Liver (tissue), 9 donors: ENCODE data around the gene ARHGAP27. TPM values are rescaled to one million over a fixed set of nuclear protein-coding genes. Genes with fewer than 3 reads are reported as not detected.

Source experiments
- DNase-seq: peaks from one replicate; pipeline ENCODE4 v3.0.0-alpha.2; 2017; ENCODE audit warnings: low spot score
- H3K27ac ChIP-seq, 2 donors: one replicate each; pipeline ENCODE4 v1.7.0; 2013; ENCODE audit warnings: inconsistent platforms in 2 of 2, low read length in 2 of 2, control low read depth in 1 of 2, low read depth in 1 of 2, mild to moderate bottlenecking in 1 of 2
- H3K27me3 ChIP-seq, 4 donors: one replicate each; pipeline versions ENCODE4 v1.6.1 to v1.7.0; 2013; ENCODE audit warnings: low read length in 3 of 4, inconsistent platforms in 1 of 4, mild to moderate bottlenecking in 1 of 4, moderate library complexity in 1 of 4; ENCODE audit not compliant: control insufficient read depth in 4 of 4, insufficient read depth in 4 of 4
- H3K36me3 ChIP-seq, 4 donors: one replicate each; pipeline versions ENCODE4 v1.6.1 to v1.7.0; 2013; ENCODE audit warnings: low read length in 3 of 4, mild to moderate bottlenecking in 3 of 4, low read depth in 1 of 4, moderate library complexity in 1 of 4; ENCODE audit not compliant: control insufficient read depth in 4 of 4, insufficient read depth in 3 of 4
- H3K4me1 ChIP-seq, 4 donors: one replicate each; pipeline versions ENCODE4 v1.6.1 to v1.7.0; 2013; ENCODE audit warnings: low read length in 3 of 4, mild to moderate bottlenecking in 3 of 4, moderate library complexity in 1 of 4; ENCODE audit not compliant: control insufficient read depth in 4 of 4, insufficient read depth in 4 of 4
- H3K4me3 ChIP-seq, 3 donors: one replicate each; pipeline versions ENCODE4 v1.6.1 to v1.7.0; 2013; ENCODE audit warnings: low read length in 3 of 3, control low read depth in 1 of 3, low read depth in 1 of 3, mild to moderate bottlenecking in 1 of 3
- H3K9ac ChIP-seq, 2 donors: one replicate each; pipeline ENCODE4 v1.7.0; 2013; ENCODE audit warnings: low read length in 2 of 2, mild to moderate bottlenecking in 2 of 2, moderate library complexity in 2 of 2, control low read depth in 1 of 2, low read depth in 1 of 2
- H3K9me3 ChIP-seq, 4 donors: one replicate each; pipeline versions ENCODE4 v1.6.1 to v1.7.0; 2013; ENCODE audit warnings: low read length in 3 of 4; ENCODE audit not compliant: control insufficient read depth in 4 of 4
- EGR1 ChIP-seq, 2 donors: IDR thresholded peaks; 2 replicates each; pipeline ENCODE4 v1.6.1; 2016 to 2018; ENCODE audit warnings: antibody characterized with exemption in 2 of 2, low read depth in 2 of 2
- FOXA2 ChIP-seq: IDR thresholded peaks from 2 replicates; pipeline ENCODE4 v1.6.1; 2016; ENCODE audit warnings: antibody characterized with exemption
- GABPA ChIP-seq, 2 donors: IDR thresholded peaks in 1 of 2; conservative IDR thresholded peaks in 1 of 2; 2 replicates each; pipeline ENCODE4 v1.6.1; 2016; ENCODE audit warnings: antibody characterized with exemption in 2 of 2, mild to moderate bottlenecking in 1 of 2, moderate library complexity in 1 of 2
- JUND ChIP-seq, 2 donors: IDR thresholded peaks; 2 replicates each; pipeline ENCODE4 v1.6.1; 2016; ENCODE audit warnings: antibody characterized with exemption in 2 of 2
- MAX ChIP-seq: IDR thresholded peaks from 2 replicates; pipeline ENCODE4 v1.6.1; 2016; ENCODE audit warnings: antibody characterized with exemption
- NR2F2 ChIP-seq: IDR thresholded peaks from 2 replicates; pipeline ENCODE4 v1.6.1; 2016; ENCODE audit warnings: antibody characterized with exemption
- RAD21 ChIP-seq, 2 donors: IDR thresholded peaks; 2 replicates each; pipeline ENCODE4 v1.6.1; 2016; ENCODE audit warnings: antibody characterized with exemption in 2 of 2, mild to moderate bottlenecking in 2 of 2
- RXRA ChIP-seq, 2 donors: IDR thresholded peaks; 2 replicates each; pipeline ENCODE4 v1.6.1; 2017 to 2018; ENCODE audit warnings: antibody characterized with exemption in 2 of 2, mild to moderate bottlenecking in 1 of 2
- SP1 ChIP-seq: IDR thresholded peaks from 2 replicates; pipeline ENCODE4 v1.6.1; 2018; ENCODE audit warnings: antibody characterized with exemption, mild to moderate bottlenecking
- TAF1 ChIP-seq: conservative IDR thresholded peaks from 2 replicates; pipeline ENCODE4 v1.6.1; 2016; ENCODE audit warnings: antibody characterized with exemption, mild to moderate bottlenecking
- YY1 ChIP-seq: IDR thresholded peaks from 2 replicates; pipeline ENCODE4 v1.6.1; 2016; ENCODE audit warnings: antibody characterized with exemption, mild to moderate bottlenecking
- WGBS: extraction: QIAGEN DNeasy Blood & Tissue Kit; methylation state at CpG from one replicate; pipeline ENCODE4 v1.1.7; 2013; 5-methylcytosine and 5-hydroxymethylcytosine counted together
- polyA plus RNA-seq, 2 donors: library from polyadenylated mRNA; stranded (reverse) in 1 of 2; unstranded in 1 of 2; fragments of 200-250 nt in 1 of 2; fragments of >200 nt in 1 of 2; fragmentation: Nextera tagmentation in 1 of 2; extraction: Ambion mirVana in 1 of 2; gene quantifications; one replicate each; pipeline versions ENCODE4 v1.2.1 to v1.2.3, GENCODE V29; 2013 to 2015
- total RNA-seq, 2 donors: library from RNA; depleted of rRNA; stranded (reverse); fragments of >200 nt; gene quantifications; one replicate each; pipeline ENCODE4 v1.2.3, GENCODE V29; 2014
- TF ChIP-seq, protein P1 (sequence below): IDR thresholded peaks from 2 replicates; pipeline ENCODE4 v1.6.1; 2016; ENCODE audit warnings: antibody characterized with exemption
- TF ChIP-seq, protein P2 (sequence below): IDR thresholded peaks from 2 replicates; pipeline ENCODE4 v1.6.1; 2016; ENCODE audit warnings: antibody characterized with exemption
- TF ChIP-seq, protein P3 (sequence below): fragments of 150-350 bp; IDR thresholded peaks from 2 replicates; pipeline ENCODE4 v1.5.1; 2017; ENCODE audit warnings: improper control_type of control experiment, low read depth, low read length; ENCODE audit not compliant: missing input control
- TF ChIP-seq, protein P4 (sequence below): IDR thresholded peaks from 2 replicates; pipeline ENCODE4 v1.6.1; 2016; ENCODE audit warnings: antibody characterized with exemption, mild to moderate bottlenecking
- donor health status: healthy.
- donor health status: healthy.
- donor health status: healthy.
- donor health status: healthy.
- donor health status: healthy.

ARHGAP27 gene
- total and polyA plus RNA-seq, 4 donors = 1.8 to 10.9 (median 7.8) TPM

- no peaks in the 10 kb centered on the region for H3K9me3 ChIP-seq
- peaks cover 0 to 8% (median 5%) of the 10 kb centered on the region in 4 donors for H3K4me1 ChIP-seq
- no peak overlapping the region for H3K27ac ChIP-seq
- DNase-seq = no peak
- H3K36me3 ChIP-seq = no peaks in the 10 kb centered on the region
- WGBS = 58% methylated on average over 5 of the region's 5 CpGs
- H3K4me3 ChIP-seq = no peak overlapping the region
- no peaks in the 10 kb centered on the region for H3K27me3 ChIP-seq
- no peak overlapping the region for H3K9ac ChIP-seq
- TF ChIP-seq, protein P1, sequence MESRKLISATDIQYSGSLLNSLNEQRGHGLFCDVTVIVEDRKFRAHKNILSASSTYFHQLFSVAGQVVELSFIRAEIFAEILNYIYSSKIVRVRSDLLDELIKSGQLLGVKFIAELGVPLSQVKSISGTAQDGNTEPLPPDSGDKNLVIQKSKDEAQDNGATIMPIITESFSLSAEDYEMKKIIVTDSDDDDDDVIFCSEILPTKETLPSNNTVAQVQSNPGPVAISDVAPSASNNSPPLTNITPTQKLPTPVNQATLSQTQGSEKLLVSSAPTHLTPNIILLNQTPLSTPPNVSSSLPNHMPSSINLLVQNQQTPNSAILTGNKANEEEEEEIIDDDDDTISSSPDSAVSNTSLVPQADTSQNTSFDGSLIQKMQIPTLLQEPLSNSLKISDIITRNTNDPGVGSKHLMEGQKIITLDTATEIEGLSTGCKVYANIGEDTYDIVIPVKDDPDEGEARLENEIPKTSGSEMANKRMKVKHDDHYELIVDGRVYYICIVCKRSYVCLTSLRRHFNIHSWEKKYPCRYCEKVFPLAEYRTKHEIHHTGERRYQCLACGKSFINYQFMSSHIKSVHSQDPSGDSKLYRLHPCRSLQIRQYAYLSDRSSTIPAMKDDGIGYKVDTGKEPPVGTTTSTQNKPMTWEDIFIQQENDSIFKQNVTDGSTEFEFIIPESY = no peak
- TF ChIP-seq, protein P2, sequence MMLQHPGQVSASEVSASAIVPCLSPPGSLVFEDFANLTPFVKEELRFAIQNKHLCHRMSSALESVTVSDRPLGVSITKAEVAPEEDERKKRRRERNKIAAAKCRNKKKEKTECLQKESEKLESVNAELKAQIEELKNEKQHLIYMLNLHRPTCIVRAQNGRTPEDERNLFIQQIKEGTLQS = no peak
- TF ChIP-seq MAX (no peak), YY1 (no peak), GABPA (IDR thresholded peaks at IDR 0.05 in 1 of 2, conservative IDR thresholded peaks at IDR 0.05 in 1 of 2) (no peak), RXRA (IDR thresholded peaks at IDR 0.05) (no peak), FOXA2 (no peak), RAD21 (IDR thresholded peaks at IDR 0.05) (no peak), EGR1 (IDR thresholded peaks at IDR 0.05; ENCODE audit: low read depth in 2 of 2) (no peak), NR2F2 (no peak)
- TF ChIP-seq, protein P3, sequence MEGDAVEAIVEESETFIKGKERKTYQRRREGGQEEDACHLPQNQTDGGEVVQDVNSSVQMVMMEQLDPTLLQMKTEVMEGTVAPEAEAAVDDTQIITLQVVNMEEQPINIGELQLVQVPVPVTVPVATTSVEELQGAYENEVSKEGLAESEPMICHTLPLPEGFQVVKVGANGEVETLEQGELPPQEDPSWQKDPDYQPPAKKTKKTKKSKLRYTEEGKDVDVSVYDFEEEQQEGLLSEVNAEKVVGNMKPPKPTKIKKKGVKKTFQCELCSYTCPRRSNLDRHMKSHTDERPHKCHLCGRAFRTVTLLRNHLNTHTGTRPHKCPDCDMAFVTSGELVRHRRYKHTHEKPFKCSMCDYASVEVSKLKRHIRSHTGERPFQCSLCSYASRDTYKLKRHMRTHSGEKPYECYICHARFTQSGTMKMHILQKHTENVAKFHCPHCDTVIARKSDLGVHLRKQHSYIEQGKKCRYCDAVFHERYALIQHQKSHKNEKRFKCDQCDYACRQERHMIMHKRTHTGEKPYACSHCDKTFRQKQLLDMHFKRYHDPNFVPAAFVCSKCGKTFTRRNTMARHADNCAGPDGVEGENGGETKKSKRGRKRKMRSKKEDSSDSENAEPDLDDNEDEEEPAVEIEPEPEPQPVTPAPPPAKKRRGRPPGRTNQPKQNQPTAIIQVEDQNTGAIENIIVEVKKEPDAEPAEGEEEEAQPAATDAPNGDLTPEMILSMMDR = no peak
Observed at GRCh38 chr17:45391291-45391690, 41.4 kb downstream of the ARHGAP27 start.

DNA sequence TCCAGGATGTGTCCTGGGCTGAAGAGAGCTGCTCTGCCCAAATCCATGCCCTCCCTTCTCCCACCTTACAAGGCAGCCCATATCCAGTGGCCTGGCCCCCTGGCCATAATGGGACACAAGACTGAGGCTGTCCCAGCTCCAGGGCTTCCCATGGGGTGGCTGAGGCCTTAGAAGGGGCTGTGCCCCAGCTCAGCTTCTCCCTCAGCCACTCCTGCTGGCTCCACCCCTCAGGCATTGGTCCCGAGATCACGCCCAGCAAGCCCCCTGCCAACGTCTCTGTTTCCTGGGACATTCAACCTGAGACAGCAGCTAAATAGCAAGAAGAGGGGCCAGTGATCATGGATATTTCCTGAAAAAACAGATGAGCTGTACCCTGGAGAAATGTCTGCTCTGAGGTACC, 43.3 kb downstream of the ARHGAP27 start:
- H3K9me3 ChIP-seq = no peaks in the 10 kb centered on the region
- no peaks in the 10 kb centered on the region for H3K27me3 ChIP-seq
- H3K27ac ChIP-seq = no peak overlapping the region
- TF ChIP-seq JUND (IDR thresholded peaks at IDR 0.05) = no peak
- TF ChIP-seq NR2F2 = no peak
- no peak for TF ChIP-seq FOXA2
- TF ChIP-seq, protein P4, sequence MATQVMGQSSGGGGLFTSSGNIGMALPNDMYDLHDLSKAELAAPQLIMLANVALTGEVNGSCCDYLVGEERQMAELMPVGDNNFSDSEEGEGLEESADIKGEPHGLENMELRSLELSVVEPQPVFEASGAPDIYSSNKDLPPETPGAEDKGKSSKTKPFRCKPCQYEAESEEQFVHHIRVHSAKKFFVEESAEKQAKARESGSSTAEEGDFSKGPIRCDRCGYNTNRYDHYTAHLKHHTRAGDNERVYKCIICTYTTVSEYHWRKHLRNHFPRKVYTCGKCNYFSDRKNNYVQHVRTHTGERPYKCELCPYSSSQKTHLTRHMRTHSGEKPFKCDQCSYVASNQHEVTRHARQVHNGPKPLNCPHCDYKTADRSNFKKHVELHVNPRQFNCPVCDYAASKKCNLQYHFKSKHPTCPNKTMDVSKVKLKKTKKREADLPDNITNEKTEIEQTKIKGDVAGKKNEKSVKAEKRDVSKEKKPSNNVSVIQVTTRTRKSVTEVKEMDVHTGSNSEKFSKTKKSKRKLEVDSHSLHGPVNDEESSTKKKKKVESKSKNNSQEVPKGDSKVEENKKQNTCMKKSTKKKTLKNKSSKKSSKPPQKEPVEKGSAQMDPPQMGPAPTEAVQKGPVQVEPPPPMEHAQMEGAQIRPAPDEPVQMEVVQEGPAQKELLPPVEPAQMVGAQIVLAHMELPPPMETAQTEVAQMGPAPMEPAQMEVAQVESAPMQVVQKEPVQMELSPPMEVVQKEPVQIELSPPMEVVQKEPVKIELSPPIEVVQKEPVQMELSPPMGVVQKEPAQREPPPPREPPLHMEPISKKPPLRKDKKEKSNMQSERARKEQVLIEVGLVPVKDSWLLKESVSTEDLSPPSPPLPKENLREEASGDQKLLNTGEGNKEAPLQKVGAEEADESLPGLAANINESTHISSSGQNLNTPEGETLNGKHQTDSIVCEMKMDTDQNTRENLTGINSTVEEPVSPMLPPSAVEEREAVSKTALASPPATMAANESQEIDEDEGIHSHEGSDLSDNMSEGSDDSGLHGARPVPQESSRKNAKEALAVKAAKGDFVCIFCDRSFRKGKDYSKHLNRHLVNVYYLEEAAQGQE = no peak
- TF ChIP-seq GABPA (IDR thresholded peaks at IDR 0.05 in 1 of 2, conservative IDR thresholded peaks at IDR 0.05 in 1 of 2) = no peak
- no peak for TF ChIP-seq YY1
- no peak for TF ChIP-seq TAF1
- TF ChIP-seq, protein P2 = no peak
- TF ChIP-seq RAD21 (IDR thresholded peaks at IDR 0.05) = no peak
- no peak for TF ChIP-seq SP1
- TF ChIP-seq EGR1 (IDR thresholded peaks at IDR 0.05; ENCODE audit: low read depth in 2 of 2) = no peak
- H3K4me1 ChIP-seq = peaks cover 0 to 14% (median 12%) of the 10 kb centered on the region in 4 donors
- DNase-seq = no peak
- H3K36me3 ChIP-seq = no peaks in the 10 kb centered on the region
- 53% methylated on average over 3 of the region's 3 CpGs for WGBS
- no peak overlapping the region for H3K4me3 ChIP-seq
- H3K9ac ChIP-seq = no peak overlapping the region
